ENCODE data around the gene MS4A10. TPM values are rescaled to one million over a fixed set of nuclear protein-coding genes. Genes with fewer than 3 reads are reported as not detected.

MS4A10 gene
- total RNA-seq, 1 experiment from 2014 or later = not detected

DNA sequence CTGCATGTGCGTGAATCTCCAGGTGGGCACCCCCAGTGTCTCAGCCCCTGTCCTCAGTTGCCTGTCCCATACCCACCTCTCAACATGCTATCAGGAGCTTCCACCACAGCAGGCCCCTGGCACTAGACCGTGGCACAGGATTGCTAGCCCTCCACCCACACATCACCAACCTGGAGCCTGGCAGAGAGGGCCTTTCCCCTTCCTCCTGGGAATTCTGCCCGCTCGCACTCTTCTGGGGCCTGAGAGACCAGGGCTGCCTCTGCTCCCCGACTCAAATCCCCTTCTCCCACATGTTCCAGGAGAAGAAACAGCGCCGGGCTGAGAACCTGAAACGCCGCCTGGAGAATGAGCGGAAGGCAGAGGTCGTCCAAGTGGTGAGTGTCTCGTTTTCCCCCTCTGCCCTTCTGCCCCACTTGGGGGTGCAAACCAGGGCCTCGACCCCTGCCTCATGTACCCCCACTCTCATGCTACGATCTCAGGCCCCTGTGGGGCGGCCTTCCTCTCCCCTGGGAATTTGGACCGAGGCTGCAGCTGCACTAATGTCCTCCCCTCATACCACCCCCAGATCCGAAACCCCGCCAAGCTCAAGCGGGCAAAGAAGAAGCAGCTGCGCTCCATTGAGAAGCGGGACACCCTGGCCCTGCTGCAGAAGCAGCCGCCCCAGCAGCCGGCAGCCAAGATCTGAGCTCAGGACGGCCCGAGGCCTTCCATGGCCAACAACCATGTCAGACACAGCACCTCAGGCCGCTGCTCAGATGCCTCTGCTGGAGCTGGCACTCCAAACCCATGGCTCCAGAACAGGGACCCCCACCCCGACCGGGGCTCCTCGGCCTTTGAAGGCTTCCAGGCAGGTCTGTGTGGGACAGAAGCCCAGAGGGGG is 64.7 kb downstream of the MS4A10 start:
- DNase-seq (ENCODE audit: low read depth) = no peak

Other genes with a start within 250 kb of the MS4A10 start
- gene MS4A8, start 85.7 kb upstream of the MS4A10 start, total RNA-seq (2014; rRNA removed) = not detected in 2 replicates
- gene MS4A18, start 60.6 kb upstream of the MS4A10 start, total RNA-seq (2014; rRNA removed) = not detected in 2 replicates
- not detected in 2 replicates for gene MS4A15, start 28.5 kb upstream of the MS4A10 start, total RNA-seq (2014; rRNA removed)
- 33.1 and 34.5 TPM in 2 replicates for gene CCDC86, start 56.8 kb downstream of the MS4A10 start, total RNA-seq (2014; rRNA removed)
- gene PTGDR2, start 70.6 kb downstream of the MS4A10 start, total RNA-seq (2014; rRNA removed) = 0.06 TPM in 1 of 2 replicates, not detected in the other
- 0.57 TPM in 1 of 2 replicates, not detected in the other for gene ZP1, start 82.2 kb downstream of the MS4A10 start, total RNA-seq (2014; rRNA removed)
- 79.7 and 97.3 TPM in 2 replicates for gene PRPF19, start 121.3 kb downstream of the MS4A10 start, total RNA-seq (2014; rRNA removed)
- gene TMEM109, start 128.8 kb downstream of the MS4A10 start, total RNA-seq (2014; rRNA removed) = 85.0 and 94.1 TPM in 2 replicates
- 36.7 and 41.1 TPM in 2 replicates for gene TMEM132A, start 139.1 kb downstream of the MS4A10 start, total RNA-seq (2014; rRNA removed)
- gene SLC15A3, start 166.8 kb downstream of the MS4A10 start, total RNA-seq (2014; rRNA removed) = 4.2 and 8.6 TPM in 2 replicates
- not detected in 2 replicates for gene CD6, start 186.3 kb downstream of the MS4A10 start, total RNA-seq (2014; rRNA removed)